ENCODE data around the gene SEL1L3.
"Not testable (repeated sequence)": the region's sequence is repeated elsewhere in the genome, so short reads cannot be mapped to it uniquely, and the experiment has no call there.

The SEL1L3 gene

GRCh38 chr4:25879587-25879986 is 16.8 kb upstream of the SEL1L3 start:
- no peak for DNase-seq

DNA sequence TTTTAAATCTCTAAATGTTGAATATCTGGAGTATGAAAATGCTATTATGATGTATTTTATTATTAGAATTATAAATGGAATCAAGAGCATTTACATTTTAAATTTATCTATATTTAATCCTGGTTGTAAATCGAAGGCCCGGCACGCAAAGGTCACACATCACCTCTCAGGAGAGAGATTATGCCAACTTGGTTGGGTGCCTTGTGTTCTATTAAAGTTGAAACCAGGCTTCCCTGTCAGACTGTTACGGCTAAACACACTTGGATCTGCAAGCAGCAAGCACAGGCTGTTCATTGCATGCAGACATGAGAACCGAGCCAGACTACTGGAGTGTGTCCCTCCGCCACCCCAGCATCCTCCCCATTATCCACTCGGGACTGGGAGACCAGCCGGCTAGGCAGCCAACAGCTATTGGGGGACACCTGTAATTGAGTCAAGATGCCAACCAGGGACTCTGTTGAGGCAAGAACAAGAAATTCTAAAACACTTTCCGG is 16.4 kb upstream of the SEL1L3 start:
- DNase-seq, result no peak

DNA sequence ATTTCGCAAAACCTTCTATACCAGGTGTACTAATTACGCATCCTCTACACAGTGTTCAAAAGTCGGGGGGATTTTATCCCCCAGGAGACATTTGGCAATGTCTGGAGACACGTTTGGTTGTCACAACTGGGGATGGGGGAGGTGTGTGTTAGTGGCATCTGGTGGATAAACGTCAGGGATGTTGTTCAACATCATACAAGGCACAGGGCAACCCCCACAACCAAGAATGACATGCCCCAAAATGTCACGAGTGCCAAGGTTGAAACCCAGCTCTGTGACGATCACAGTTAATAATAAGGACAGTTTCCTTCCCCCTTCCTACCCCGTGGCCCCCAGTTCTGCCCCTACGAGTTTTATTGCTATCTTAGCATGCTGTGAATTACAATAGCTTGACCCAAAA is 15.9 kb upstream of the SEL1L3 start:
- no peak for DNase-seq

DNA sequence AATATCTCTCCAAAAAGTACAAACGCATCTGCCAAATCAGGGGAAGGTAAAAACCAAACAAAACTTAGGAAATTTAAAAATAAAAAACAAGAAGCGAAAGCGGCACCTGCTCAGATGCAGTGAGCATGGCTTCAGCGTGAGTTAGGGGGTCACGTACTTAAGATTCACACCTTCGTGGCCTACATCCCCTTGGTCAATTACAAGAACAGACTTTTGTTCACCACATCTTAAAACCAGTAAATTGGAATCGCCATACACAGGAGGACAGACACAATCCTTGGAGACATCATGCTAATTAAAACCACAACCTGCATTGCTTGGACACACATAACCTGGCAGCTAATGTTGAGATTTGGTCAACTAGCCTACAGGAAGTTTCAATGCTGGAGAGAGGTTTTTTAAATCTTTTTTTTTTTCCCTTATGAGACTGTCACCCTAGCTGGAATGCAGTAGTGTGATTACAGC is 12.5 kb upstream of the SEL1L3 start:
- no peak for DNase-seq

- no peak for DNase-seq
Observed at GRCh38 chr4:25874655-25875054, 11.9 kb upstream of the SEL1L3 start.

DNA sequence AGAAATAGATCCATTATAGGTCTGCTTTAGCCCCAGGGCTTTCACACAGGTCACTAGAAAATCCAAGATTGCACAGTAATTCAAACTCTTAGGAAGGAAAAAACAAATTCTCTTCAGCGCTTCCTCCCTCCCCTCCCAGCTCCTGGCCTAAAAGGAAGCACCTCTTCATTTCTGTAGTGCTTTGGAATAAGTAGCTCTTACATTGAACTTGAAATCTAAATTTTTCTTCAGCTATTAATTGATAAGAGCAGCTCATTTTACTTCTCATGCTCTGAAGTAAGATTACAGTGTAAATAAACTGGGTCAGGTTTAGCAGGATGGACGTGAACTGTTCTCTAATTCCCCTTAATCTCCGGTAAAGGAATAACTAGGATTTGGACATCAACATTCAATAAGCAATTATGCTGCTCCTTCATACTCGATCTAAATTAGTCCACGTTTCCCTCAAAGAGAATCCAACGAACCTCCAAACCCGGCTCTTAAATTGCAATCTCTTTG is 10.9 kb upstream of the SEL1L3 start:
- DNase-seq, result no peak

DNA sequence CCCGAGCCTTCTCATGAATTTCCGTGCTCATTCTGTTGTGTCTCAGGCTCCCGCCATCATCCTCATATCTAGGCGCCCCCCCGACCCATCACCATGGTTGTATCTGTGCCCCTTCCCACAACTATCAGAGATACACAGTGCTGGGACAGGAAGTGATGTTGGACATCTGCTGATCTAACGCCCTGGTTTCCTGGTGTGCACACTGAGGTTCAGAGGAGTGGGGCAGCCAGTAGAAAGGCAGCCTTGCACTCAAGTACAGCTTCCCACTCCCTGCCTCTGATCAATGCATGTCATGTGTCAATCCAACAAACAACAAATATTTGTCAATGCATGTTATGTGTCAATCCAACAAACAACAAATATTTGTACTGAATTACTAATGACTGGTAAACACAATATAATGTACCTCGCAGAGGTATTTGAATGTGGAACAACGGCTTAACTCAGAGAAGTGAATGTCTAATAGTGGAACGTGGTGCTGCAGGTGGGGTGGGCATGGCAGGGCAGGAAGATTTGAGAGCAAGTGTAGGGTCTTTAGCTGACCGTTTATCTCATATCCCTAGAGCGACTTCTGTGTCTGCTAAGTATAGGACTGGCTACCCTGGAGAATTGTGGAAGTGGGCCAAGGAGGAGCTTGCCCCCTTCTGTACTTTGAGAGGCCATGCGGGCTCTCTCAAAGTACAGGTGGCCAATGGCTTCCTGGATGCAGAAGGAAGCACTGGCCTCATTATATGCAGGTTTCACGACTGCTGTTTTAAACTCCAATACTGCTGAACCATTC is 10.3 kb upstream of the SEL1L3 start:
- DNase-seq, result no peak

- no peak for DNase-seq
Observed at GRCh38 chr4:25870081-25870480, 7.3 kb upstream of the SEL1L3 start.

DNA sequence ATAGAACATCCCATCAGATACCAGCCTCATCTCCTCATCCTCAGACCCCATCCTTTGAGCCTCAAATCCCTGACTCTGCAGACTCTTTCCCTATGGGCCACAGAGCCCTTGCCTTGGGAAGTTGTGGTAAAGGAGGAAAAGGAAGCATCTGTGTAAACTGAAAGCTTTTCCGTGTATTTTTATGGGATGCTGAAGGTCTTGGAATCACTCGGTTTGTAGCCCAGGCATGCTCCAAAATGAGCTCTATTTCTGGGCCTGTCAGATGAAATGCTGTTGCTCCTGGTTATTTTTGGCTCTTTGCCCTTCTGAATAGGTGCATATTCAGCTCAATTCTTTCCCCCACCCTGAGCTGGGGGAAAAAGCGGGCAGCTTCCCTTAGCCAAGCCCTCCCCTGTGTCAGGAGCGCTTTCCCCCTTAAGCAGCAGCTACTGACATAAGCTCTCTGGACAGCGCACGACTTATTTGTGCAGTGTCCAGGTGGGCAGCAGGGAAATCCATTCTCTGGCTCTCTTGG is 5.0 kb upstream of the SEL1L3 start:
- no peak for DNase-seq

DNA sequence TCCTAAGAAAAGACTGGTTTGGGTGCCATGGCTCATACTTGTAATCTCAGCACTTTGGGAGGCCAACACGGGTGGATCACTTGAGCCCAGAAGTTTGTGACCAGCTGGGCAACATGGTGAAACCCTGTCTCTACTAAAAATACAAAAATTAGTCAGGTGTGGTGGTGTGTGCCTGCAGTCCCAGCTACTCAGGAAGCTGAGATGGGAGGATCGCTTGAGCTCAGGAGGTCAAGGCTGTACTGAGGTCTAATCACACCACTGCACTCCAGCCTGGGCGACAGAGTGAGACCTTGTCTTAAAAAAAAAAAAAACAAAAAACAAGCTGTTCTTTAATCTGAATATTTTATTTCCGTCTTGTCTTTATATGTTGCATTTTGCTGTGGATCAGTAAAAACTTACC is 3.6 kb upstream of the SEL1L3 start:
- not testable (repeated sequence) for DNase-seq

- no peak for DNase-seq
Observed at GRCh38 chr4:25865586-25865985, 2.8 kb upstream of the SEL1L3 start.

DNA sequence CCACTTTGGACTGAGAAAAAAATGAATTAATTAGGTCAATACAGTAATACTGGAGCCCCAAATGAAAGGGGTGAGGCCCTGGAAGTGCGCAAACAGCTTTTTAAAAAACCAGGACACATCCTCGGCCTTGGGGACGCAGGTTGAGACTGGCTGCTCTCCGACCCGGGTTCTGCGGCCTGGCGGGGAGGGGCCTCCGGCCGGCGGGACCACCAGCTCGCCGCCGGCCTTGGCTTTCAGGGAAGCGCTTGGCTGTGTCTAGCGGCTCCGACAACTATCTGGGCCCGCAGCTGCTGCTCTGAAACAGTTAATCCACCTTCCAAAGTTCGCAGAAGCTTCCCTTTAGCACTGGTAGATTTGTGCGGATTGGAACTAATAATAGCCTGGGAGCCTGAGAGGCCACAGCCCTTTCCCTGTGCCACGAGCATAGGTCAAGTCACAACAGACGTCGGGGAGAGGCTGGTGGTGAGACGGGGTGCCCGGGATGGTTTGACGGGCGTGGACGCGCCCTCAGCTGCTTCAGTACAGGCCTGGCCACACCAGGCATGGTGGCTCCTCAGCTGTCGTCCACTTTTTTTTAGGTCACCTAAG is 1.1 kb upstream of the SEL1L3 start:
- no peak for DNase-seq

DNA sequence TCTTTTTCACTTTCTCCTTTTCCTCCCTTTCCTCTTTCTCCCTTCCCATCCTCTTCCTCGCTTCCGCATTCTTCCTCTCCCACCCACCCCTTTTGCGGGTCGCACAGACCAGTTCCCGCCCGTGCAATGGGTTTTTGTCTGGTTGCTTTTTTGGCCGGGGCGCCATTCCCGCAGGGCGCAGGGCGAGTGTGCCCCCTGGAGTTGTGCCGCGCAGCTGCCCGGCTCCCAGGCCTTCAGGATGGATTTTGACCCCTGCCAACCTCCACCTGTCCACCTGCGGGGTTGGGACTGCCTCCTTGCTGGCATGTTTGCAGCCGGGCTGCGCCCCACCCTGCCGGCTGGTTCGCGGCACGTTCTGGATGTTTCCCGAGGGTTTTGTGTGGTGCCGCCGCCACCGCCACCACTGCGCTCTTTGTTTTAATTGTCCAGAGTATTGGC is 578 bp upstream of the SEL1L3 start:
- DNase-seq, result no peak

DNA sequence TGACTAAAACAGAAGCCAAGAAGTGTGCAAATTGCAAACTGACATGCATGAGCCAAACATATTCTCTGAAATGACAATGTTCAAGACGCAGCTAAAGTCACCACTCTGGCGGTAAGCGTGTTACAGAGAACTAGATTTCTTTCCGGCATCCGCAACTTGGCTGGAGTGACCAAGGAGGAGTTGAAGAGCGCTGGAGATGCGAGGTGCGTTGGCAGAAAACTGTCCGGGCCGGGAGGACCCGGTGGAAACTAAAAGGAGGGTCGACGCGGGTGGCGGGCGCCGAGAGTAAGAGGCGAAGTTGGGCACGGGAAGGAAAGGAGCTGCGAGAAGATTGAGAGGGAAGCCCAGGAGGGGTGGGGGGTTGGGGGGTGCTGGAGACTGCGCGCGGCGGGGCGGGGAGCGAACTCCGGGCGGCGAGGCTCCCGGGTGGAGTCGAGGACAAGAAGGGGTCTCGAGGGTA is 807 bp downstream of the SEL1L3 start:
- no peak for DNase-seq

DNA sequence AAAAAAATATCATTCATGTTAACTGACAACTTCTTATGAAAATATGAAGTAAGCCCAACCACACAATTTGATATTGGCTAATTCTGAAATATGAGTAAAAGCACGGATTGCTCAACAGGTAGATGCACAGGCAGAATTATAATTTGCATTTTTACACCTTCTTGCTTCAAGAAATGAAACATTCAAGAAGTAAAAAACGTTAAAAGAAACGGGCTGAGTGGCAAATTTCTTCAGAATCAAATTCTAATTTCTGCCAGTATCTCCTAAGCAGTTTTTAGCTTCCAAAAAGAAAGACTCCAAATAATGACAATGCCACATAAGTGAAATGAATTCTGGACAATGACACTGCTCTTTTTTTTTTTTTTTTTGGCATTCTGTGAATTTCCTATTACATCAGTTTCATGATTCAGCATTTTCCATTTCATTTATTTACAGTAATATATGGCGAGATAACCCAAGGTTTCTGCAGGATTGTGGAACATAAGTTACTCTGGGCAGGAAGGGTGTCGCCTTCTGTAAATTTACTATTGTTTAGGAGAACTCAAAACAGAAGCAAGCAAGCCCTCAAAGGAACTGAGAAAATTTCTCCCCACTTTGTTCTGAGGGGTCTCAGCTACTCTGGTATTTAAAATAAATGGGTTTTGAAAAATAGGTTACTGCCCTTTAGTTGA is 1.4 kb downstream of the SEL1L3 start:
- DNase-seq, result no peak

- no peak for DNase-seq
Observed at GRCh38 chr4:25860586-25861279, 2.1 kb downstream of the SEL1L3 start.

GRCh38 chr4:25859429-25860148 is 3.2 kb downstream of the SEL1L3 start:
- no peak for DNase-seq

DNA sequence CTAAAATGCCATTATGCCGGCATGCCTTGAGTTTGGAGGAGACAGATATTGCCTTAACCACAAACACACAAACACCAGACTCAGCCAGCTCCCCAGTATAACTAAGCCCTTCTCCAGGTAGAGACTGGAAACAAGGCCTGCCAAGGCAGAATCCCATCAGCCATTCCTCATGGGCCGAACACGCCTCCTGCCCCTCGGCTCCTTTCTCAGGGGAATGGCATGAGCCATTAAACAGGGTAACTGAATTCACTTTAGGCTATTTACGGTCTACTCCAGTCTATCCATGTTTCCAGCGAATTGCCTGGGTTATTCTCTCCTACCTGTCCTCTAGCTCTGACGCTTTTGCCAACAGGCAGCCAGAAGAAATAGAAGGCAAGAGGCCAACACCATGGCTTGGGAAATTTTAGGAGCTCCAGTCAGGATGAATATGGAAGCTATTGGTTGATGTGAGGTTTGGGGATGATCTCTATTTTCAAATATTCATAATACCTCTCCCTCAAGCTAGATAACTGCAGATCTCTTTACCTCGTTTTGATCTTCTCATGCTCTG is 4.9 kb downstream of the SEL1L3 start:
- DNase-seq, result no peak

GRCh38 chr4:25857403-25857802 is 5.4 kb downstream of the SEL1L3 start:
- no peak for DNase-seq

- no peak for DNase-seq
Observed at GRCh38 chr4:25856756-25857155, 6.0 kb downstream of the SEL1L3 start.

- DNase-seq, result no peak
Observed at GRCh38 chr4:25852103-25852502, 10.7 kb downstream of the SEL1L3 start.

- DNase-seq, result no peak
Observed at GRCh38 chr4:25847329-25847728, 15.5 kb downstream of the SEL1L3 start.
